Subcutaneous abdominal adipose tissue (tissue), 5 donors: Measurements from ENCODE around the gene LMO2.
"Not testable (repeated sequence)": the region's sequence is repeated elsewhere in the genome, so short reads cannot be mapped to it uniquely, and the experiment has no call there.

ENCODE experiments used
- H3K27ac ChIP-seq: one replicate; pipeline ENCODE4 v1.7.0; 2013; ENCODE audit warnings: low read depth, mild to moderate bottlenecking, inconsistent platforms, low read length, moderate library complexity
- H3K27me3 ChIP-seq, 5 donors: one replicate each; pipeline ENCODE4 v1.7.0; 2013; ENCODE audit warnings: low read length in 5 of 5, inconsistent platforms in 1 of 5; ENCODE audit not compliant: control insufficient read depth in 5 of 5, insufficient read depth in 4 of 5
- H3K36me3 ChIP-seq, 5 donors: one replicate each; pipeline ENCODE4 v1.7.0; 2013; ENCODE audit warnings: low read length in 5 of 5; ENCODE audit not compliant: control insufficient read depth in 5 of 5, insufficient read depth in 5 of 5
- H3K4me1 ChIP-seq, 5 donors: one replicate each; pipeline ENCODE4 v1.7.0; 2013; ENCODE audit warnings: low read length in 5 of 5, mild to moderate bottlenecking in 3 of 5, moderate library complexity in 1 of 5; ENCODE audit not compliant: control insufficient read depth in 5 of 5, insufficient read depth in 5 of 5
- H3K4me3 ChIP-seq, 5 donors: one replicate each; pipeline ENCODE4 v1.7.0; 2013; ENCODE audit warnings: low read length in 5 of 5, low read depth in 1 of 5
- H3K9ac ChIP-seq, 5 donors: one replicate each; pipeline ENCODE4 v1.7.0; 2013; ENCODE audit warnings: low read length in 5 of 5, mild to moderate bottlenecking in 4 of 5, moderate library complexity in 3 of 5
- H3K9me3 ChIP-seq, 5 donors: one replicate each; pipeline ENCODE4 v1.7.0; 2013; ENCODE audit warnings: low read length in 5 of 5; ENCODE audit not compliant: control insufficient read depth in 5 of 5
- donor health status: healthy.
- donor health status: healthy.
- donor health status: healthy.
- donor health status: healthy.
- donor health status: healthy.

LMO2 gene

DNA sequence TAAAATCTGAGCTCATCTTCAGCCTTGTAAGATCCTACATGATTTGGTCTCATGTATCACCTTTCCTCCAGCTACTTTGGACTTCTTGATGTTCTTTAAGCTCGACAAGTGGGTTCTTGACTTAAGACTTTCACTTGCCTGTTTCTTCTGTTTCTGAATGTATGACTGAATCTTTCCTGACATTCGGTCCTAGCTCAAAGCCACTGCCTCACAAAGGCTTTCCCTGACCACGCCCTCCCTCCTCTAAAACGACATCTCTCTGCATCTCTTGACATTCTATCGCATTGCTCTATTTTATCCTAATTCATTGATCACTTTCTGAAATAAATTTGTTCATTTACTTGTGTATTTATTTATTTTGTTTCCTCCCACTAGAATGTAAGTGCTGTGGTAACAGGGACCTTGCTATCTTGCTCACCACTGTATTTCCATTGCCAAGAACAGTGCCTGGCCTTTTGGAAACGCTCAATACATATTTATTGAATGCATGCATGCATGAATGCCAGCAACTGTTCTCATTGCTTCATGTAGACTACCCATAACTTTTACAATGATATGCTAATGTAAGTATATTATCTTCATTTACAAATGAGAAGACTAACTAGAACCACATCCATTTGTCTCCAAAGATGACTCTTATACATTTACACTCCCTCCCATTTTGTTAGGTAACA, 43.0 kb downstream of the LMO2 start:
- no peaks in the 10 kb centered on the region for H3K9me3 ChIP-seq

DNA sequence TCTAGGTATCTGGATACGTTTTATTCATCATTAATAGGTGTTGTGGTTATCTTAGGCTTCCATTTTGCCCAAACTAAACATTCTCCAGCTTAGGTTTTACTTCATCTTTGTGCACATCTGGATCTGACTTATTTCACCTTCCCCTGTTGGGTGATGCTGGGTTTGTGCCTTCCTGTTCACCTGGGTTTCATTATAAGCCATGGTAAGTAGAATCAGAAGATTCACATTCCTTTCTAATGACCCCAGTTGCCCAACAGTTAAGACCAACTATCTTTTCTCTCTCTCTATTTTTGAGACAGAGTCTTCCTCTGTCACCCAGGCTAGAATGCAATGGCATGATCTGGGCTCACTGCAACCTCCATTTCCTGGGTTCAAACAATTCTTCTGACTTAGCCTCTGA, 44.6 kb downstream of the LMO2 start:
- no peaks in the 10 kb centered on the region for H3K9me3 ChIP-seq
- H3K4me3 ChIP-seq = no peak overlapping the region
- peaks cover 0 to 6% (median 4%) of the 10 kb centered on the region in 5 donors for H3K27me3 ChIP-seq
- H3K36me3 ChIP-seq = peaks cover 0 to 2% (median 0%) of the 10 kb centered on the region in 5 donors
- no peak overlapping the region for H3K9ac ChIP-seq
- H3K27ac ChIP-seq = no peak overlapping the region
- peaks cover 0 to 2% (median 0%) of the 10 kb centered on the region in 5 donors for H3K4me1 ChIP-seq

More for the DNA sequence above, 43.0 kb downstream of the LMO2 start:
- no peak overlapping the region for H3K27ac ChIP-seq
- peaks cover 0 to 8% (median 3%) of the 10 kb centered on the region in 5 donors for H3K36me3 ChIP-seq
- peaks cover 0 to 2% (median 0%) of the 10 kb centered on the region in 5 donors for H3K27me3 ChIP-seq
- no peak overlapping the region for H3K4me3 ChIP-seq
- H3K4me1 ChIP-seq = no peaks in the 10 kb centered on the region
- no peak overlapping the region for H3K9ac ChIP-seq

DNA sequence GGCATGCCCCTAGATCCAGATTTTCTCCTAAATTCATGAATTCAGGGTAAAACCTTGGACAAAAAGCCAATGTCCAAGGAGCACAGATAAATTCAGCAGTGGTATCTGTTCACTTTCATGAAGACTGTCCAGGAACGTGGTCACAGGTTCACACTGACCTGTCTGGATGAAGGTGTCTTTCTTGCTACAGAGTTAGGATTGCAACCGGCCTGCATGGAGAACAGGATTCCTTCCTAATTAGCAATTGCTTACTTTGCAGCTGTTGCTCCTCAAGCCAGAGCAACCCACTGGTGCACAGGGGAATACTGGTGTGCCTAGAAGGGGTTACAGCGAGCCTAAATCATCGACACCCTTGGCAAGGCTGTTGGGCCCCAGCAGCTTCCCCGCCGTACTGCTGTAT, 47.6 kb downstream of the LMO2 start:
- H3K36me3 ChIP-seq = no peaks in the 10 kb centered on the region
- H3K27ac ChIP-seq = no peak overlapping the region
- peaks cover 0 to 2% (median 0%) of the 10 kb centered on the region in 5 donors for H3K4me1 ChIP-seq
- peaks cover 0 to 10% (median 9%) of the 10 kb centered on the region in 5 donors for H3K27me3 ChIP-seq
- no peak overlapping the region for H3K4me3 ChIP-seq
- no peaks in the 10 kb centered on the region for H3K9me3 ChIP-seq
- H3K9ac ChIP-seq = no peak overlapping the region

- no peaks in the 10 kb centered on the region for H3K36me3 ChIP-seq
- no peaks in the 10 kb centered on the region for H3K9me3 ChIP-seq
- H3K9ac ChIP-seq = no peak overlapping the region
- H3K4me1 ChIP-seq = peaks cover 0 to 2% (median 0%) of the 10 kb centered on the region in 5 donors
- peaks cover 0 to 10% (median 9%) of the 10 kb centered on the region in 5 donors for H3K27me3 ChIP-seq
- H3K27ac ChIP-seq = no peak overlapping the region
- H3K4me3 ChIP-seq = no peak overlapping the region
Observed at GRCh38 chr11:33843018-33843417, 48.9 kb downstream of the LMO2 start.

- Histone ChIP-seq H3K4me1 (peaks cover 0 to 2% (median 0%) of the 10 kb centered on the region in 5 donors), H3K36me3 (no peaks in the 10 kb centered on the region), H3K27ac (no peak overlapping the region), H3K4me3 (no peak overlapping the region), H3K9me3 (no peaks in the 10 kb centered on the region), H3K9ac (no peak overlapping the region), H3K27me3 (peaks cover 0 to 10% (median 9%) of the 10 kb centered on the region in 5 donors)
Observed at GRCh38 chr11:33842236-33842915, 49.5 kb downstream of the LMO2 start.

DNA sequence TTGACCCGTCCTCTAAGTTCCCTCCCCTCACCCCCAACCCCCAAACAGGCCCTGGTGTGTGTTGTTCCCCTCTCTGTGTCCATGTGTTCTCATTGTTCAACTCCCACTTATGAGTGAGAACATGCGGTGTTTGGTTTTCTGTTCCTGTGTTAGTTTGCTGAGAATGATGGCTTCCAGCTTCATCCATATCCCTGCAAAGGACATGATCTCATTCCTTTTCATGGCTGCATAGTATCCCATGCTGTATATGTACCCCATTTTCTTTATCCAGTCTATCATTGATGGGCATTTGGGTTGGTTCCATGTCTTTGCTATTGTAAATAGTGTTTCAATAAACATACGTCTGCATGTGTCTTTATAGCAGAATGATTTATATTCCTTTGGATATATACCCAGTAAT, 53.6 kb downstream of the LMO2 start:
- not testable (repeated sequence) for H3K9me3 ChIP-seq, H3K4me1 ChIP-seq, H3K4me3 ChIP-seq, H3K27ac ChIP-seq, H3K9ac ChIP-seq, H3K27me3 ChIP-seq, H3K36me3 ChIP-seq

DNA sequence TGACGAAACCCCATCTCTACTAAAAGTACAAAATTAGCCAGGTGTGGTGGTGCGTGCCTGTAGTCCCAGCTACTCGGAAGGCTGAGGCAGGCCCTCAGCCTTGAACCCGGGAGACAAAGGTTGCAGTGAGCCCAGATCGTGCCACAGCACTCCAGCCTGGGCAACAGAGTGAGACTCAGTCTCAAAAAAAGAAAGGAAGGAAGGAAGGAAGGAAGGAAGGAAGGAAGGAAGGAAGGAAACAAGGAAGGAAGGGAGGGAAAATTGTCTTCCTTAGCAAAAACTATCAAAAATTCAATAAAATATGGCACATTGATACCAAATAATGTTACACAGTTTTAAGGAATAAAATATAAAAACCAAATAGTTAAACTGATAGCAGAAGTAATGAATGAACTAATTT, 54.5 kb downstream of the LMO2 start:
- not testable (repeated sequence) for H3K9me3 ChIP-seq, H3K4me1 ChIP-seq, H3K27ac ChIP-seq, H3K9ac ChIP-seq, H3K27me3 ChIP-seq, H3K4me3 ChIP-seq, H3K36me3 ChIP-seq

- H3K4me3 ChIP-seq = no peak overlapping the region
- no peak overlapping the region for H3K27ac ChIP-seq
- no peak overlapping the region for H3K9ac ChIP-seq
- no peaks in the 10 kb centered on the region for H3K9me3 ChIP-seq
- H3K36me3 ChIP-seq = no peaks in the 10 kb centered on the region
- no peaks in the 10 kb centered on the region for H3K4me1 ChIP-seq
- H3K27me3 ChIP-seq = peaks cover 0 to 12% (median 5%) of the 10 kb centered on the region in 5 donors
Observed at GRCh38 chr11:33835143-33835878, 56.6 kb downstream of the LMO2 start.

DNA sequence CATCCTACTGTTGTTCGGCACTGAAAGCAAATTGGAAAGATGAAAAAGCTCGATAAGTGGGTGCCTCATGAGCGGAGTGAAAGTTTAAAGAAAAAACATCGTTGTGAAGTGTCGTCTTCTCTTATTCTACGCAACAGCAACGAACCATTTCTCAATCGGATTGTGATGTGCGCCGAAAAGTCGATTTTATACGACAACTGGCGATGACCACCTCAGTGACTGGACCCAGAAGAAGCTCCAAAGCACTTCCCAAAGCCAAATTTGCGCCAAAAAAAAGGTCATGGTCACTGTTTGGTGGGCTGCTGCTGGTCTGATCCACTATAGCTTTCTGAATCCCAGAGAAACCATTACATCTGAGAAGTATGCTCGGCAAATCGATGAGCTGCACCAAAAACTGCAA, 59.2 kb downstream of the LMO2 start:
- peaks cover 0 to 11% (median 10%) of the 10 kb centered on the region in 5 donors for H3K4me1 ChIP-seq
- no peaks in the 10 kb centered on the region for H3K36me3 ChIP-seq
- H3K27me3 ChIP-seq = peaks cover 13 to 19% (median 16%) of the 10 kb centered on the region in 5 donors
- H3K9me3 ChIP-seq = no peaks in the 10 kb centered on the region
- no peak overlapping the region for H3K4me3 ChIP-seq
- H3K9ac ChIP-seq = no peak overlapping the region
- H3K27ac ChIP-seq = no peak overlapping the region
